Nucleus accumbens (tissue), 56 donors: ENCODE measurements around the gene GP1BB.

ENCODE experiments used
- DNase-seq, 56 donors: peaks; one replicate each; lab custom pipeline; 2025; lab: John Stamatoyannopoulos, UW

GP1BB gene

DNA sequence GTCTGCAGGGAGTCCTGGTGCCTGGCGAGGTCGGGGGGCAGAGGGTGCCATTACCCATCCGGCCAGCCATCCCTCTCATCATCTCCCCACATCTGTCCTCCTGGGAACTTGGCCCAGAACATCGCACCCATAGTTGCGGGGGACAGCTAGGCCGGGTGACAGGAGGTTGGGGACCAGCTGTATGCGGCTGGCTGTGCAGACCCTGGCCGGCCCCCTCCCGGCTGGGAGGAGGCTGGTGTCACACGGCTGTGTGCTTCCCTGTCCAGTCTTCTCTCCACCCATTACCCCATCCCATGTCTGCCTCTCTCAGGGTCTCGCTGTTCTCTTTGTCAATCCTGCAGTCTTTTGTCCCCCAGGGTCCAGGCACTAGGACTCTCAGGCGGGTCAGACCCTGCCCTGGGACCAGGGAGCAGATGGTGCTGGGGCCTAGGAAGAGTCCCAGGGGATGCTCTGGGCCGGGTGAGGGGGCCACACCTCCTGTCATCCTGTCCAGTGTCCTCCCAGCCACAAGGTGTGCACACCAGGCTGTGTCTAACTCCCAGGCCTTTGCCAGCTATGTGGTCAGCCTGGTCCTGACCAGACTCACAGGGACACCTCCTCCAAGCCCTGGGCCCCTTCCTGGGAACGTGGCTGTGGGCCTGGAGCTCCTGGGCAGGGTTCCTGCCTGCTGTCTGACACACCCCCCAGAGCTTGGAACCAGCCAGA is 30.8 kb downstream of the GP1BB start:
- DNase-seq: no peak

DNA sequence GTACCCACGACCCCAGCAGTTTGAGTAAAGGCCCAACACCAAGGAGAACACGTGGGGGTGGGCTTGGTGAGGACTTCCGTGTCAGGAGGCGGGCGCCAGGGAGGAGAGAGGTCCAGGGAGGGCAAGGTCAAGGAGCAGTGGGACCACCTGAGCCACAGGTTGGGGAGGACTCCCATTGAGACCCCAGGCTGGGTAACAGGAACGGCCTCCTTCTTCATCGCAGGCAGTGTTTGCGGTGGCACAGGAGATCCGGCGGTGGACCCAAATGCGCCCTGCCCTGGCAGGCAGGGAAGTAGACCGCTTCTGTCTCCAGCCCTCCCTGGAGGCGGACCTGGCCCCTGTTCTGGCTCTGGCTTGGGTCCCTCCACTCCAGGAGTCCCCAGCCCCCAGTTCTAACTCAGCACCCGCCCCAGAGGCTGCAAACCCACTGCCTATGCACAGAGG is 31.4 kb downstream of the GP1BB start:
- DNase-seq: no peak

DNA sequence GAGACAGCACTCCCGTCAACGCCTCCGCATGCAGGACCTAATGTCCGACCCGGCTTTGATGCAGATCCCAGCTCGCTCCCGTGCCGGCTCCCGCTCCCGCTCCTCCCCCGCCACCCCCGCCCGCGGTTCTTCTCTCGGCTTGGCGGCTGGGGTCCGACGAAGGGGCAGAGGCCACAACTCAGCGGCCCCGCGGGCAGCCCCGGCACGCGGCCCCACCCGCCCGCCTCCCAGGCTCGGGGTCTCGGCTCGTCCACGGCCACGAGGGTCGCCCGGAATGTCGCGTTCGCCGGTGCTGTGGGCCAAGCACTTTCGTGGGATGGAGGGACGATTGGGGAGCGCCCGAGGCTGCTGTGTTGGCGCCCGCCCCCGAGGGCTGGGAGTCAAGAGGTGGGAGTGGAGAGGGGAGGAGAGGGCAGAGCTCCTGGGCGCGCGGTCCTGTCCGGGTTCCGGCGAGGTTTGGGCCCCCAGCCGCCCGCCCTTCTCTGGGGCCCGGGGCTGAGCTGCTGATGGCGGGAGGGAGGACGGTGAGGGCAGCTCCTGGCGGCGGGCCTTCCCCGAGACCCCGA is 31.9 kb downstream of the GP1BB start:
- DNase-seq: no peak

DNA sequence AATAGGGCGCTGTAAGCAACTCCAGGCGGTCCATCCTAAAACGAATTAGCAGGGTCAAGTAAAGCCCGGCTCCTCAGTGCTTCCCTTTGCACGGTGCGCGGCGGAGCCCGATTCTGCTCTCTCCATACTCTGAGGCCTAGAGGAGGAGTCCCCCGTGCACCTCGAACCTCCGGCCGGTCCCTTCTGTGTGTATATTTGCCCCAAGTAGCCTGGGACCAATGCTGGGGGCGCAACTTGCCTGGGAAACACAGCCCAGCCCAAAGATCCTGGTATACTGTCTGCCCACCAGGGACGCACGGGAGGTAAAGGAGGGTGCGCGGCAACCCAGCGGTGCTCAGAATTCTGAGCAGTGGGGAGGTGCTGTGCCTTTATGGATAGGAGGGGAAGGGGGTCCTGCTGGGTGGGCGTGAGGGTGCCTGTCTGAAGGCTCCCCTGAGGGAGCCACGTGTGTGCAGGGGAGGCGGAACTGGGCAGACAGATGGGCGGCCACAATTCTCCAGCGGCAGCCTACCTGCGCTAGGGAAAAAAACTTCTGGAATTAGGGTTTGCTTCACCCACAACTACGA is 32.5 kb downstream of the GP1BB start:
- DNase-seq: no peak

DNA sequence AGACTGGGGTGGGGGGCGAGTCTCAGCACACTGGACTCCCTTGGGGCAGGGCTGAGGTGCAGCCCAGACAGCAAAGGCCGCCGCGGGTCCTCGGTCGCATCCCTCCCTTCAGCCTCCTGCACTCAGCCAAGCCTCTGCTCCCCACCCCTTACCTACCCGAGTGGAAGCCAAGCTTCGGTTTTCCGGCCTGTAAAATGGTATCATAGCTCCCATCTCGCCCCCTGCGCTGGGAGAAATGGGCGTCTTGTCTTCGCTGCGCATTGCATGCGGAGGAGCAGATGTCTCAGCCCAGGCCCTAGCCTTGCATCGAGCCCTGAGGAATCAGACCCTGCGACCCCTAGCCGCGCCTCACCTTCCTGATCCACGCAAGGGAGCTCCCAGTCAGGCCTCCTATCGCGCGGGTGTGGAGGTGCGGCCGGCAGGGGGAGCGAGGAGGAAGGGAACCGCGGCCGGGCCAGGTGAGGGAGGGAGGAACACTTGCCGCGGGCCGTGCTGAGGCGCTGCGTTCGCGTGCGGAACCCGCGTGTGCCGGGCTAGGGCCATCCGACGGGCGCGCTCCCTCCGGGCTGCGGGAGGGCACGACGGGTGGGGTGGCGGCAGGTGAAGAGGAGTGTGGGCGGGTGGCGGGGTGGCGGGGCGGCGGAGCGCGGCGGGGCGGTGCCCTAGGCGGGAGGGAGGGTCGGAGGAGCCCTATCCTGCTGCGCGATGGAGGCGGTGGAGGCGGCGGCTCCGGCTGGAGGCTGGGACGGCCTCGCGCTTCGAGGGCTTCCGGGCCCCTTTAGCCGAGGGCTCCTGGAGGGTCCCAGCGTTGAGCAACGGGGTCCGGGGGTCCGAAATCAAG is 33.2 kb downstream of the GP1BB start:
- DNase-seq: peak in 3 of 56 donors; percentile 4 to 22 (median 21)

DNA sequence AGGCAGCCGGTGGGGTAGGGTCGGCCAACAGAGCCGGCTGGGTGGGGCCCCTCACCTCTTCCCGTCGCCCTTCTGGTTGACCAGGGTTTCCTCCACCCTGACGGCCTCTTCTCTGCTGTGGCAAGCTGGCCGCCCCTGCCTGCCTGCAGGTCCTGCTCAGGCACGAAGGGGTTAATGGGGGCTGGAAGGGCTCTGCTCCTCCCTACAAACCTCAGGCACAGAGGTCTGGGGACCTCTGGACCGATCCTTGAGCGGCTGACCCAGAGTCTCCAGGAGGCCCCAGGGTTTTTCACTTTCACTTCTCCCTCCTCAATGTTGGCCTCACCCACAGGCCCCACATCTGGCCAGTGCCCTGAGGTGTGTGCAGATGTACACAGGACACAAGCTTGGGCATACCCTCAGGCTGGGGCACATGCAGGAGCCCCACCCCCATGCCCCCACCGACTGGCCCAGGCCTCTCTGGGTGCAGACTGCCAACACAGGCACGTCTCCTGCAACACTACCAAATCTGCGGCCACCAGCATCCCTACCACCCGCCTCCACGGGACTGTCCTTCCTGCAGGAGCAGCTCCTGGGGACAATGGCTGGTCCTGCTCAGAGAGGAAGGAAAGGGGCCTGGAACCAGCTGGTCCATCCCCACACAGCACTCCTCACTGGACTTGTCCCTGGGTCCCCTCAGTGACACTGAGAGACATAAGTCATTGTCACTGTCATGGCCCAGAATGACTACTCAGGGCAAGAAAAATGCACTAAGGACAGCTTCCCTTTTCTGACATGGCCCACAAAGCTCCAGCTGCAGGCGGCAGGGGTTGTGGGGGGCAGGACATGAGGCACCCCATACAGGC is 34.0 kb downstream of the GP1BB start:
- DNase-seq: no peak

DNA sequence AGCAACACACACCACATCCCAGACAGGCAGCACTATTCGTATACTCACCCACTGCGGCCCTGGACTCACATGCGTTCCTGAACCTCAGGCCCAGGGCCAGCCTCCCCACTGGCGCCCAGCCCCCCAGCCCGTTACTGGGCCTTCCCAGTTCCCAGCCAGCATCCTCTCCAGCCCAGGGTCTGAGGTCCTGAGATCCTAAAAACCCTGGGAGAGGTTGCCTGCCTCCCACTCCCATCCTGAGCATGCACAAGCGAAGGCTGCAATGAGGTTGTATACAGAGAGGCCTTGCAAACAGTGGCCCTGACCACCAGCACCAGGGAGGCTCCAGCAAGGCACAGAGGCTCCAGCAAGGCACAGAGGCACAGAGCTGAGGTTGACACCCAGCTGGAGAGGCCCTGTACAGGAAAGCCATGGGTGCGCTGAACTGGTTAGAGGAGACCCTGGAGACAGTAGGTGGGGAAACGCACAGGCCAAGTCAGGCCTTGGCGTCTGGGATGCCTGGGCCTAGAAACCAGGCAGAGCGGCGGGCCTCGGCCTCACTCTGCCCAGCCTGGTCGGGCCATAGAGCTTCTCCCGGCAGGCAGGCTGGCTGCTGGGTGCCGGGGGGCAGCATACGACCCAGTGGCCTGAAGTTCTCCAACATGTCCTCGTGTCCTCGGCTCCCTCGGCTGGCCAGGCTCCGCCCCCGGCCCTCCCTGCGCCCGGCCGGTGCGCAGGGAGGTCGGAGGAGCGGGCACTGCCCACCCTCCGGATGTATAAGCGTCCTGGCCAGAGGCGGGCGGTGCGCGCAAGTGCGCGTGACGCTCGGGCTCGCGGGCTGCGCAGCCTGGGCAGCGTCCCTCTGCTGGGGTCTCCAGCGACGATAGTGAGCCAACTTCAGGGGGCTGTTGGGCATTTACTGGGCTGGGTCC is 34.9 kb downstream of the GP1BB start:
- DNase-seq: no peak

DNA sequence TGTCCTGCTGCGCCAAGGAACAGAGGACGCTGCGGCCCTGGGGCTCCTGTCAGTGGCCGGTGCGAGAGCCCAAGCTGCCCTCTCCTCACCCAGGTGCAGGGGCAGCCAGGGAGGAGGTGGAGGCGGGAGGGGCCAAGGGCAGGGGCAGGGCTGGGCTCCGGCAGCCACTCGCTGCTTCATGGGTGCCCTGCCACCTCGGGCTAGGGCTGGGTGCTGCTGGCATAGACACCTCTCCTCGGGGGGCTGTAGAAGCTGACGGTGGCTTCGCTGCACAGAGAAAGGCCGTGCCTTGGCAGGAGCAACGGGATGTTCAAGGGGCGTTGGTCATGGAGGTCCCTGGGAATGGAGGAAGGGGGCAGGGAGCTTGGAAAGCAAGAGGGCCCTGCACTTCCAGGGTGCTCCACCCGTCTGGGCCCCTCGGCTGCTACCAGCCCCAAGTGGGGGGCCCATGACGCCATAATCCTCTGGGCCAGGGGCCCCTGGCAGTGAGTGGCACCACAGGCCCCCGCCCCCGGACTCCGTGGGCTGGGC is 35.6 kb downstream of the GP1BB start:
- no peak for DNase-seq

DNA sequence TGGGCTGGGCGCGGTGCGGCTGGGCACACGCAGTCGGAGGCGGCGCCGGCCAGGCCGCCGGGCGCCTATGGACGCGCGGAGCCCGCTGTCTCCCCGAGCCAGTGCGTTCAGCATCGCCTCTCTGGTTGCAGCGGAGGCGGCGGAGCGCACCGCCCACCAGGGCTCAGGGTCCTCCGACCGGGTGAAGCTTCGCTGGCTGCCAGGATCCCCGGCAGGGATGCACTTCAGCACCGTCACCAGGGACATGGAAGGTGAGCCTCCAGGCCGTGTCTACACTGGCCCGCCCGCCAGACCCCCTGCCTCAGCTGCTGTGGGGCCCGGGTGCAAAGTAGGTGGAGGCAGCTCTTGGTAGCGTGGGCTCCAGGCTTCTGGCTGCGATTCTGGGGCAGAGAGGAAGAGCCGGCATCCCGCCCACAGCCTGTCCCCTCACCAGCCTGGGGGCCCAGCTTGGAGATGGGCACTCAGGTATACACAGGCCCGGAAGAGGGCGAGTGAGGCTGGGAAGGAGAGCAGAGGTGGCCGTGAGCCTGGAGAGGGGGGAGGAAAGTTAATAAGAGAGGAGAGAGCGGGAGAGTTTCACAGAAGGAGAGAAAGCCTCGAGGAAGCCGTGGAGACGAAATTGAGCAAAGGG is 36.2 kb downstream of the GP1BB start:
- no peak for DNase-seq

DNA sequence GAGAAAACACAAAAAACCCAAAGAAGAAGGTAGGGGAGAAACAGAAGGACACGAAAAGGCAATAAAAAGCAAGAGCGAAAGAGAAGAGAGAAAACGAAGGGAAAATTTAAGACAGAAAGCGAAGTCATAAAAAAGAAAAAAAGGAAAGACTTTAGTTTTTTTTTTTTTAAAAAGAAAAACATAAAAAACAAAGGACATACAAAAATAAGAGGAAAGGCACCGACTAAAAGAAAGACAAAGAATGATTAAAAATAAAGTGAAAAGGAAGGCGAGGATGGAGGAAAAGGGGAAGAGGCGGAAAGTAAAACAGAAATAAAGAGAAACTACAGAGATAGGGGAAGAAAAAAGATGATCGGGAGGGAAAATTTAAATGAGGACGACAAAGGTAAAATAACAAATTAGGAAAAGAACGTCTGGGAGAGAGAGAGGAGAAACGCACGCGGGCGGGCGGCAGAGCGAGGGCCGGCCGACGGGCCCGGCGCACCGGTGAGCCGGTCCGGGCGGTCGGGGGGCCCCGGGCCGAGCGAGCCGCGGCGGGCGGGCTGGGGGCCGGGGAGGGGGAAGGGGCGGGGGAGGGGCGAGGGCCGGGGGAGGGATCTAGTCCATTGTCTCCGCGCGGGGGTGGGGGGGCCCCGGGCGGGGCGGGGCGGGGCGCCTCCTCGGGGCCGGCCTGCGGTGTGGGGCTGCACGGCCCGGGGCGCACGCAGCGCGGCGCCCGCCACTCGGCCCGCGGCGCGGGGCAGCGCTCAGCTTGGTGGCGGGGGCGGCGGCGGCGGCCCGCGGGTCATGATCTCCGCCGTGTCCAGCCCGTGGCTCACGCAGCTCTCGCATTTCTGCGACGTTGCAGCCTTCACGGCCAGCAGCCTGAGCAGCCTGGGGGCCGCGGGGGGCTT is 37.0 kb downstream of the GP1BB start, which contains the start of gene TBX1:
TBX1 (plus strand) TSS at position 721 of the 893 bp plus-strand sequence; CDS start at position 787, 66 bp downstream.
- no peak for DNase-seq

DNA sequence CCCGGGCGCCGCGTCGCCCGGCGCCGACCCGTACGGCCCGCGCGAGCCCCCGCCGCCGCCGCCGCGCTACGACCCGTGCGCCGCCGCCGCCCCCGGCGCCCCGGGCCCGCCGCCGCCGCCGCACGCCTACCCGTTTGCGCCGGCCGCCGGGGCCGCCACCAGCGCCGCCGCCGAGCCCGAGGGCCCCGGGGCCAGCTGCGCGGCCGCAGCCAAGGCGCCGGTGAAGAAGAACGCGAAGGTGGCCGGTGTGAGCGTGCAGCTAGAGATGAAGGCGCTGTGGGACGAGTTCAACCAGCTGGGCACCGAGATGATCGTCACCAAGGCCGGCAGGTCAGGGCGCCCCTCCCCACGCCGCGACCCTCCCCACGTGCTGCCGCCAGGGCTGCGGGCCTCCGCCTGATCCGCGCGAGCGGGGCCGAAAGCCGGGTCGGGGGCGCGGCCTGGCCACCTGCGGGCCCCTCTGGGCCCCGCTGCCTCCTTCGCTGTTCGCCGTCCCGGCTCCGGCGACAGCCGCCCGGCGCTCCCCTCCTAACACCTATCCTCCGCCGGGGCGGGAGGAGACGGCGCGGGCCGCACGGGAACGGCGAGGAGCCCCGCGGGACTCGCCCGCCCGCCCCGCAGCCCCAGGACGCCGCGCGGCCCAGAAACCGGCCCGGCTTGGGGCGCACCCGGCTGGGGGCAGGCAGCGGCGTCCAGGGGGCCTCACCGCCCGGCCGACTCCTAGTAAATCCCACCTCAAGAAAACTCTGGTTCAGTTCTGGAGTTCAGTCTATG is 37.8 kb downstream of the GP1BB start:
- no peak for DNase-seq

DNA sequence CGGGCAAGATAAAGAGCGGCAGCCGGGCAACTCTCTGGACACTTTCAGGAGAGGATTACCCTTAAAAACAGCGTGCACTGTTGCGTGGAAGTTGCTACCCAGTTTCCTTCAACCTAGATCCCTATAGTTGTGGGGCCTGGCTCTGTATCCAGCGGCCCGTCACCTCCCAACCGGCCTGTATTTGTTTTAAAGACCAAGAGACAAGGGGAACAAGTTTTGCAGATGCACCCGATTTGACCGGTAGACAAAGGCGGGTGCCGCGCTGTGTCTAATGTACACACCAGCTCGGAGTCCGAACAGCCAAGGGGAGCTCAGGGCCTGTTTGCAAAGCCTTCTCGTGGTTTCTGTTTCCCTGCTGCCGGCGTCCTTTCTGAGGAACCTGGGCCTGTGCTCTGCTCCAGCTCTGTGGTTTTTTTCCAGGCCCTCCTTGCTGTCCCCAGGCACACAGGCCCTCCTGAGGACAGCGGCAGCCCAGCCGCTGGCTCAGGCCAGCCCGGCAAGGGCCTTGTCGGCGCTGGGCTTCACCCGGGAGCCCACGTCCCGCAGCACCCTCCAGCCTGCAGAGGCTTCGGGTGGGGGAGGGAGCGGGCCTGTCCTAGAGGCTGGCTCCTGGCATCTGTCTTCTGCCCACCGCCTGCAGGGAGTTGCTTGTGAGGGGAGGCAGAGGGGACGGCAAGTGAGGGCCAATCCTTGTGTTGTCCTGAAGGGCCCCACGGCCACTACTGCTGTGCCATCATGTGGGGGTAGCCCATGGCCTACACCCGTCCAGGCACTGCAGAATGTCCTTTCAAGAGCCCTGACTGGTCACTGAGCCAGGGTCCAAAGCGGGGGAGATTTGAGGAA is 38.6 kb downstream of the GP1BB start:
- DNase-seq: no peak

DNA sequence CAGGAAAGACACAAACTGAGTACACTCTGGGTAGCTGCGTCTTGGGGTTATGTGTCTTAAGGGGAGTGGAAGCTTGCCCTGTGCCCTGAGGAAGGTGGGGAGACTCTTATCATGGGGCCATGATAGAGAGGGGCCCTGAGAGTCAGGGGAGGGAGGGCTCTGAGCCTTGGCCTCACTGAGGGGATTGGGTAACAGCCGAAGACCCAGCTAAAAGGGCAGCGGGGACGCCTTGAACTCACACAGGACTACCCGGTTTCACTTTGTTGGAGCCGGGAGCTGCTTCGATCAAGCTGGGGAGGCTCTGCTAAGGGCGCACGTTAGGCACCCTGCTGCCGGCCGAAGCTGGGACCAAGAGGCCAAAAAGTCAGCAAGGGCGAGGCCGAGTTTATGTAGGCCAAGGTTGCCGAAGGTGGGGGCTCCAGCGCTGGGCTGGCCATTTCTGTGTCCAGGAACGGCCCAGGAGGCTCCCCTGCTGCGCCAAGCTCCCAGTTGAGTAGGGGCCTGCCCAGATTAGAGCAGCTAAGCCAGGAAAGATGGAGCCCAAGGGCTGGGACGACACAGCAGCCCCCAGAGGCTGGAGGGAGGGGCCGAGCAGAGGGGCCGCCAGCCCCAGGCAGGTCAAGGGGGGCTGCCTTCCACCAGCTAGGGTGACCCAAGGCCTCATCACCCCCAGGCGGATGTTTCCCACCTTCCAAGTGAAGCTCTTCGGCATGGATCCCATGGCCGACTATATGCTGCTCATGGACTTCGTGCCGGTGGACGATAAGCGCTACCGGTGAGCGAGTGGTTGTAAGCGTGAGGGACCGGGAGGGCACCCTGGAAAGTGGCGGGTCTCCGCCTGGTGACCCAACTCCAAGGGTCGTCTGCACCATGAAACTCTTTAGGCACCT is 39.5 kb downstream of the GP1BB start:
- DNase-seq: no peak

DNA sequence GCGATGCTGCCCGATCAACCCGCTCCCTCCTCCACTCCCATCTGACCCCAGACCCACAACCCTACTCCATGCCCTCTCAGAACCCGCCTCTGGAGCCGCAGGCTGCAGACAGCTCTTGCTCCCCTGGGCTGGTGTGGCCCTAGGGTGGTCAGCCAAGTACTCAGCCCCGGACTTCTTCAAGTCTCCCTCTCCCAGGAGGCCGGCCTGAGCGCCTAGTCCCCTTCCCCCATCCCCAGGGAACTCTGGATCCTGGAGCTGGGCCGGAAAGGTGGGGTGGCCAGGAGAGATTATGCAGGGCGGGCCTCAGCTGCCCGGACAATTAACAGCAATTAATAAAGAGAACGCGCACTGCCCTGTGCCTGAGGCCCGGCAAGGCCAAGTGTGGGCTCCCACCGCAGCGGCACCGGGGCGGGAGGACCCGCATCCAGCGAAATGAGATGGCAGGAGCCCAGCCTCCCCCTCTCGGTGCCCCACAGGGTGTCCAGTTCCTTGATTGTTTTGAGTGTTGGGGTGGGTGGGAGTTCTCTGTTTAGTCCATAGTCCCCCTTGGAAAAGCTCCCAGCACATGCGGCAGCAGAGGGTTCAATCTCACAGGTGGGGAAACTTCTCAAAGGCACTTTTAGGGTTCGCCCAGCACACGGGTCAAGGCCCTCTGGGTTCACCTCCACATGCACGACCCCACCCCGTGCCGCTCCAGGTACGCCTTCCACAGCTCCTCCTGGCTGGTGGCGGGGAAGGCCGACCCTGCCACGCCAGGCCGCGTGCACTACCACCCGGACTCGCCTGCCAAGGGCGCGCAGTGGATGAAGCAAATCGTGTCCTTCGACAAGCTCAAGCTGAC is 40.3 kb downstream of the GP1BB start:
- no peak for DNase-seq
